Muscle of leg (tissue), 11 donors: ENCODE measurements around the gene GEN1. TPM values are rescaled to one million over a fixed set of nuclear protein-coding genes. Genes with fewer than 3 reads are reported as not detected.
"Not testable (repeated sequence)": the region's sequence is repeated elsewhere in the genome, so short reads cannot be mapped to it uniquely, and the experiment has no call there.

Experiments
- DNase-seq: peaks from one replicate; pipeline ENCODE4 v3.0.0; 2013
- H3K27ac ChIP-seq: one replicate; pipeline ENCODE4 v1.5.1; 2013; ENCODE audit warnings: mild to moderate bottlenecking, low read length, control low read depth
- H3K27me3 ChIP-seq: one replicate; pipeline ENCODE4 v1.6.1; 2013; ENCODE audit warnings: low read length; ENCODE audit not compliant: control insufficient read depth, insufficient read depth
- H3K36me3 ChIP-seq: one replicate; pipeline ENCODE4 v1.6.1; 2013; ENCODE audit warnings: low read length; ENCODE audit not compliant: control insufficient read depth, insufficient read depth
- H3K4me1 ChIP-seq: one replicate; pipeline ENCODE4 v1.6.1; 2013; ENCODE audit warnings: low read length; ENCODE audit not compliant: control insufficient read depth, insufficient read depth
- H3K4me3 ChIP-seq: one replicate; pipeline ENCODE4 v1.5.1; 2013; ENCODE audit warnings: low read length, control low read depth
- H3K9me3 ChIP-seq: replicated peaks from 2 replicates; pipeline ENCODE4 v1.6.1; 2013; ENCODE audit warnings: low read depth, low read length; ENCODE audit not compliant: control insufficient read depth
- WGBS: methylation state at CpG from one replicate; pipeline ENCODE4 v1.1.5; 2013; ENCODE audit warnings: missing lambda C conversion rate; ENCODE audit not compliant: insufficient coverage; 5-methylcytosine and 5-hydroxymethylcytosine counted together
- polyA plus RNA-seq, 8 donors: library from polyadenylated mRNA; unstranded; fragments of 120-200 nt; gene quantifications; one replicate each; pipeline versions ENCODE4 v1.2.1 to v1.2.3, GENCODE V29; 2013; ENCODE audit warnings: inconsistent platforms in 1 of 8, low replicate concordance in 1 of 8; ENCODE audit not compliant: insufficient read length in 8 of 8, insufficient read depth in 1 of 8
- total RNA-seq: library from RNA; stranded (reverse); fragments of 120-200 nt; gene quantifications from one replicate; pipeline ENCODE4 v1.2.4, GENCODE V29; 2013

Gene GEN1
- total and polyA plus RNA-seq, 9 donors: 6.5 to 16.7 (median 9.4) TPM

DNA sequence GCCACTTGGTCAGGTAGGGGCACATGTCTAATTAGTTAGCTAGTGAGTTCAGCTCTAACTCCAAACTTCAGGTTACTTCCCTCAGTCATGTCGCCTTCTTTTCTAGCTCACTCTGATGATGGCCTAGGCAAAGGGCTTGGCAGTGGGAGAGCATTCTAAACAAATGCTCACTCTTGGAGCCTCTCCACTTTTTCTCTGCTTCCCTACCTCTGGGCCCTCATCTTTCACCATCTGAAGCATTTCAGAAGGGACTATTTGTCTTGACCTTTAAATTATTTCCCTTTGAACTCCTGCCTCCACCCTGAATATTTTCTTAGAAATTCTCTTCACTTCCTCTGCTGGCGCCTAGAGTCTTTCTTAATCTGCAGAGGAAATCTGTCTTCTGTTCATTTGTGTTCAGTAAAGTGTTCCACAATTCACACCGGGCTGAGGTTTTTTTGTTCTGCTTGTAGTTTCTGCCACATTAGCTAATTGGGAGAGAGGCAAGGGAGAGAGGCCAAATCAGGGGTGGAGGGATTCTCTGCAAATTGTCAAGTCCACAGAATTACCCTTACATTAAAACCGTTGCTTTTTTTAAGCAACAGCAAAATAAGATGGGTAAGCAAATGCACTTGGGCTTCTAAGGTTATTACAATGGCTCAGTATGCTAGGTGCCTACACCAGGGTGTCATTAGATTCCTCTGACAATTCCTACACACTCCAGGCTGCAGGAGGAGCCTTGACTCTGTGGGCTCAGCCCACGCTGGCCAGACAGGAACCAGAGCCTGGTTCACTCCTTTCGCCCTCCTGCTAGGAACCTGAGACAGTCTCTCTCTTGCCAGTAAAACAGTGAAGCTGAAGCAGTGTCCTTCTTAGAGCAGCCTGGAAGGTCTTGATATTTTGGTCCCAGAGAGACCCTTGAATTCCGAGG is 67.9 kb downstream of the GEN1 start:
- peak overlapping the region; percentile 85 for H3K27ac ChIP-seq
- WGBS: 62% methylated on average over 3 of the region's 7 CpGs
- H3K4me1 ChIP-seq: peaks cover 21% of the 10 kb centered on the region

DNA sequence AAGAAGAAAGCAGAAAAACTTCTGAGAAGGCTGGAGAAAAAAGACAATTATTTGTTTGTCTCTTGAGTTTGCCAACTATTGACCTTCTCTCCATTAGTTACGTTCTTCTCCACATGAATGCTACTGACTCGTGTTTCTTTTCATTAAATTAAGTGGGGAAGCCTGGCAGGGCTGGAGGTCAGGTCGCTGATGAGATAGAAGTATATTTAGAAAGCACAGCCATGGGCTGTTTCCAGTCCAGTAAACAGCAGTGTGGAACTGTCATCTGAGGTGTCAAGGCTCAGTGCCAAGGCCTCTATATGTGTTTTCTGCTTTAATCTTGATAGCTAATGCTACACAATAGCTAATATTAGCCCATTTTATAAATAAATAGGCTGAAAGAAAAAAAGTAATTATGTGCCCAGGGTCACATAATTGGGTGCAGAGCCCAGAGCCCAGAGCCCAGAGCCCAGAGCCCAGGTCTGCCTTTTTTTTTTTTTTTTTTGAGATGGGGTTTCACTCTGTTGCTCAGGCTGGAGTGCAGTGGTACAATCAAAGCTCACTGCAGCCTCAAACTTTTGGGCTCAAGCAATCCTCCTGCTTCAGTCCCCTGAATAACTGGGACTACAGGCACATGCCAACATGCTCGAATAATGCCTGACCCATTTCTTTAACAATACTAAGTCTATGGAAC is 68.6 kb downstream of the GEN1 start:
- 29% methylated on average over 1 of the region's 4 CpGs for WGBS
- H3K4me3 ChIP-seq: no peak overlapping the region
- peak; percentile 52 for DNase-seq
- H3K36me3 ChIP-seq: no peaks in the 10 kb centered on the region
- no peaks in the 10 kb centered on the region for H3K9me3 ChIP-seq
- peak overlapping the region; percentile 85 for H3K27ac ChIP-seq
- H3K27me3 ChIP-seq: no peaks in the 10 kb centered on the region
- H3K4me1 ChIP-seq: peaks cover 21% of the 10 kb centered on the region

More for the DNA sequence above, 67.9 kb downstream of the GEN1 start:
- no peaks in the 10 kb centered on the region for H3K27me3 ChIP-seq
- H3K9me3 ChIP-seq: no peaks in the 10 kb centered on the region
- DNase-seq: peak; percentile 42
- H3K36me3 ChIP-seq: no peaks in the 10 kb centered on the region
- H3K4me3 ChIP-seq: no peak overlapping the region

DNA sequence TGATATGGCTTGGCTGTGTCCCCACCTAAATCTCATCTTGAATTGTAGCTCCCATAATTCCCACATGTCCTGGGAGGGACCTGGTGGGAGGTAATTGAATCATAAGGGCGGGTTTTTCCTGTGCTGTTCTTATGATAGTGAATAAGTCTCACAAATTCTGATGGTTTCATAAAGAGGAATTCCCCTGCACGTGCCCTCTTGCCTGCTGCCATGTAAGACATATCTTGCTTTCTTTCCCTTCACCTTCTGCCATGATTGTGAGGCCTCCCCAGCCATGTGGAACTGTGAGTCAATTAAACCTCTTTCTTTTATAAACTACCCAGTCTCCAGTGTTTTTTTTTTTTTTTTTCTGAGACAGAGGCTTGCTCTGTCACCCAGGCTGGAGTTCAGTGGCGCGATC is 69.7 kb downstream of the GEN1 start:
- H3K9me3 ChIP-seq, DNase-seq, H3K36me3 ChIP-seq, H3K4me3 ChIP-seq, H3K27me3 ChIP-seq: not testable (repeated sequence)
- Histone ChIP-seq H3K4me1 (peaks cover 21% of the 10 kb centered on the region), H3K27ac (peak overlapping the region; percentile 85)
- 80% methylated on average over 1 of the region's 4 CpGs for WGBS

DNA sequence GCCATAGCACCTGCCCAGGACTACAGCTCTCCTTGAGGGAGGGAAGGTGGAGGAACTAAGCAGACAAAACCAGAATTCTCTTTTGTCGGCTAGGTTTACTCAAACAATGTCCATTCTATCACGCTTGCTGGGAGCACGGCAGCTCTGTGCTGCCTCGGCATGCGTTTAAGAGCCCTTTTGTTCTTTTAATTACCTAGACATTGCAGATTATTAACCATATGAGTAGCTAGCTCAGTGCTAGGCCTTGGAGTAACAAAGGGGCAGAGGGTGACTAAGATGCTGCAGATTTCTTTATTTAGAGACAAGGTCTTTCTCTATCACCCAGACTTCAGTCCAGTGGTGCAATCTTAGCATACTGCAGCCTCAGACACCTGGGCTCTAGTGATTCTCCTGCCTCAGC is 73.4 kb downstream of the GEN1 start:
- Histone ChIP-seq H3K27me3 (no peaks in the 10 kb centered on the region), H3K4me1 (peaks cover 18% of the 10 kb centered on the region), H3K27ac (no peak overlapping the region), H3K36me3 (no peaks in the 10 kb centered on the region), H3K9me3 (no peaks in the 10 kb centered on the region), H3K4me3 (no peak overlapping the region)
- no peak for DNase-seq
- WGBS: 60% methylated on average over 1 of the region's 5 CpGs

DNA sequence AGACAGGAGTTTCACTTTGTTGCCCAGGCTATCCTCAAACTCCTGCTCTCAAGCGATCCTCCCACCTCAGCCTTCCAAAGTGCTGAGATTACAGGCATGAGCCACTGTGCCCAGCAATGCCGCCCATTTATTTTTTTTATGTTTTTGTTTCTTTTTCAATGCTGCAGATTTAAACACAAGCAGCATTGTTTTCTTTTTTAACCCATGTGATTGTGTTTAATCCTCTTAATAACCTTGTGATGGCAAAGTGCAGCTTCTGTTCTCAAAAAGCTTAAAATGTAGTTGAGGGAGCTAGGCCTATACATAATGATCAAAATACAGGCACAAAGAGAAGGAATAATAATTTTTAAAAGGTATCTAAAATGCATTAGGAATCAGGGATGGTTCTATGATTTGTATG is 73.8 kb downstream of the GEN1 start:
- WGBS: 100% methylated on average over 1 of the region's 2 CpGs
- H3K4me1 ChIP-seq: peaks cover 13% of the 10 kb centered on the region
- no peaks in the 10 kb centered on the region for H3K27me3 ChIP-seq
- H3K36me3 ChIP-seq: no peaks in the 10 kb centered on the region
- H3K4me3 ChIP-seq: no peak overlapping the region
- no peak overlapping the region for H3K27ac ChIP-seq
- DNase-seq: no peak
- no peaks in the 10 kb centered on the region for H3K9me3 ChIP-seq

DNA sequence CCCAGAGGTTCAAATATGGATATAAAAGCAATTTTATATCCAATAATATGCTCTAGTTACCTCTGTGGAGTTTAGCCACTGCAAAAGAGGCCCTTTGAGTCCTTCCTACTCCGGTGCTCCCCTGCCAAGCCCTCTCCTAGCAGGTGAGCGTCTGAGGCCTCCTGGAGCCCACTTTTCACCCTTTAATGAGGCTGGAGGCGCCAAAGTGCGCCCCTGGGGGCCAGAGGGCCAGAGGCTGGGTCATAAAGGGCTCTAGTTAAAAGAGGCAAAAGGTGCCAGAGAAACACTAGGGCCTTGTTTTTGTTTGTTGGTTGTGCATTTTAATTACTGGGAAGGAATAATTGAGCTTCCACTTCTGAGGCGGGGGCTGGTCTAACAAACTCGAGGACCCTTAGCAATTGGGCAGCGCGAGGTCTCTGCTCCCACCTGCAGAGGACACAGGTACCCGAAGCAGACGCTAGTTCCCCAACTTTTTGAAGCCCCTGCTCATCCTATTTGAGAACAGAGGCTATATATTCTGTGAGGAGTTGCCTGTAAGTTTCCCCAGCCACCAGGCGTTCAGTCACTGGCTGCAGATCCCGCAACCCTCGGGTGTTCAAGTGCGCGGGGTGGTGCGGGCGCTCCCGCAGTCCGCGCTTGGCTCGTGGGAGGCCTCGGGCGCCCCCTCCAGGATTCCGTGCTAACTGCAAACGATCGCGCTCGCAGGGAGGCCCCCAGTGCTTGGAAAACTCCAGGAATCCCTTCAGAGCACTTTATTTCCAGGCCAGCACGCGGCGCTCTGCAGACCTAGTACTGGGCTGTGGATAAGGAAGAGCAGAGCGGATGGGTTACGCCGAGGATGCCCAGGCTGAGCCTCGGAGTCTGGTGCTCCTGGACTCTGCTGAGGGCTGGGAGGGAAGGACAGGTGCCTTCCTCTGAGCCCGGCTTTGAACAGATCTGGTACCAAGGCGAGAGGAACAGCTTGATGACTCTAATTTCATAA is 76.4 kb downstream of the GEN1 start:
- Histone ChIP-seq H3K27me3 (no peaks in the 10 kb centered on the region), H3K4me3 (peak overlapping the region; percentile 11), H3K27ac (no peak overlapping the region), H3K9me3 (no peaks in the 10 kb centered on the region), H3K4me1 (peaks cover 11% of the 10 kb centered on the region), H3K36me3 (no peaks in the 10 kb centered on the region)
- DNase-seq: peak; percentile 90
- 2% methylated on average over 30 of the region's 37 CpGs for WGBS

DNA sequence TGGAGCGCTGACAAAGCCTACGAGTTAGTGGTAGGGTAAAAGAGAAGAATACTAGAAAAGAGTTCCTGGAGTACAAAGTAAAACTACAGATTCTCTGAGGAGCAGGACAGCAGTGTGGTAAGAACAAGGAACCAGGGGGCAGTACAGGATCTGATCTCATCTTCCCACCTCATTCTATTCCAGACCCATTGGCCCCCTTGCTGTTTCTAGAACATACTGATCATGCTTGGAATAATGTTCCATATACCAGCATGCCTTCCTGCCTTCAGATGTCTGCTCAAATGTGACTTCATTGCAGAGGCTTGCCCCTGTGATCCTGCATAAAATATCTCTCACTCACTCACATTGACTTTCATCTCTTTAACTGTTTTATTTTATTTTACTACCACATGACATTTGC is 81.6 kb downstream of the GEN1 start:
- DNase-seq: peak; percentile 33
- Histone ChIP-seq H3K9me3 (no peaks in the 10 kb centered on the region), H3K4me3 (no peak overlapping the region), H3K4me1 (peaks cover 8% of the 10 kb centered on the region), H3K36me3 (no peaks in the 10 kb centered on the region), H3K27ac (no peak overlapping the region), H3K27me3 (no peaks in the 10 kb centered on the region)
- WGBS: 83% methylated on average over 2 of the region's 2 CpGs

Other genes starting within 250 kb of the GEN1 start
- under 0.01 TPM for gene RAD51AP2, start 235.7 kb upstream of the GEN1 start, total RNA-seq
- gene RAD51AP2, start 235.7 kb upstream of the GEN1 start, polyA plus RNA-seq: under 1 TPM in 7 of 8 donors, not detected in 1; 0.04 to 0.39 (median 0.11) TPM
- gene VSNL1, start 213.4 kb upstream of the GEN1 start, total RNA-seq: 2.3 TPM
- 1 to 10 TPM; 2.6 to 10.0 (median 5.0) TPM for gene VSNL1, start 213.4 kb upstream of the GEN1 start, polyA plus RNA-seq
- 39.7 TPM for gene SMC6, start 328 bp upstream of the GEN1 start, total RNA-seq
- gene SMC6, start 328 bp upstream of the GEN1 start, polyA plus RNA-seq: 10 to 100 TPM; 33.9 to 49.0 (median 37.9) TPM
- 1.2 TPM for gene MSGN1, start 62.3 kb downstream of the GEN1 start, total RNA-seq
- gene MSGN1, start 62.3 kb downstream of the GEN1 start, polyA plus RNA-seq: 1 to 10 TPM in 5 of 8 donors, under 1 TPM in 2, not detected in 1; 0.35 to 2.3 (median 1.6) TPM
- gene KCNS3, start 124.5 kb downstream of the GEN1 start, total RNA-seq: 6.6 TPM
- 10 to 100 TPM in 2 of 8 donors, 1 to 10 TPM in 6; 4.0 to 11.1 (median 7.2) TPM for gene KCNS3, start 124.5 kb downstream of the GEN1 start, polyA plus RNA-seq